ENCODE data around the gene VPS29.

VPS29 gene

GRCh38 chr12:110501752-110502738 is at the start of gene VPS29, which contains the start of gene RAD9B:
Gene VPS29, minus strand, starts transcription at chr12:110502111. Its CDS starts 60 bp downstream, at chr12:110502051.
Gene RAD9B, plus strand, starts transcription at chr12:110502331. Its CDS starts 7 bp downstream, at chr12:110502338.
- TF ChIP-seq CTCF (IDR thresholded peaks at IDR 0.05; ENCODE audit: control extremely low read depth, extremely low read depth, low read depth, missing control alignments) = no peak
- POLR2A ChIA-PET = interaction anchor here (1.0 kb wide), 1 partner anchor 65 kb away, joined by 3 read pairs; no protein-coding TSS in a partner anchor
- CTCF ChIA-PET = interaction anchor here (1.0 to 7.0 kb wide), 7 partner anchors 12 to 386 kb away, joined by 3 to 39 read pairs (median 11); partner anchors contain the start of genes ARPC3, FAM216A and GPN3
- DNase-seq (ENCODE audit: extremely low spot score) = peak; percentile 94

GRCh38 chr12:110550981-110551380 is 49.1 kb upstream of the VPS29 start:
- TF ChIP-seq CTCF (IDR thresholded peaks at IDR 0.05; ENCODE audit: control extremely low read depth, extremely low read depth, low read depth, missing control alignments) = no peak
- DNase-seq (ENCODE audit: extremely low spot score) = no peak
- POLR2A ChIA-PET = no interaction called here
- CTCF ChIA-PET = interaction anchor here (1.2 to 7.7 kb wide), 7 partner anchors 7 to 51 kb away, joined by 3 to 61 read pairs (median 11); no protein-coding TSS in a partner anchor

GRCh38 chr12:110549716-110550115 is 47.8 kb upstream of the VPS29 start:
- no peak for TF ChIP-seq CTCF (IDR thresholded peaks at IDR 0.05; ENCODE audit: control extremely low read depth, extremely low read depth, low read depth, missing control alignments)
- no peak for DNase-seq (ENCODE audit: extremely low spot score)
- ChIA-PET CTCF (interaction anchor here (1.0 to 7.7 kb wide), 9 partner anchors 13 to 100 kb away, joined by 3 to 61 read pairs (median 5); partner anchors contain the start of gene ARPC3), POLR2A (no interaction called here)

- no peak for TF ChIP-seq CTCF (IDR thresholded peaks at IDR 0.05; ENCODE audit: control extremely low read depth, extremely low read depth, low read depth, missing control alignments)
- DNase-seq (ENCODE audit: extremely low spot score) = no peak
- POLR2A ChIA-PET = no interaction called here
- CTCF ChIA-PET = interaction anchor here (0.7 to 7.7 kb wide), 7 partner anchors 15 to 117 kb away, joined by 3 to 61 read pairs (median 4); partner anchors contain the start of gene ARPC3
These were observed 46.8 kb upstream of the VPS29 start for GRCh38 chr12:110548678-110549077.

- CTCF ChIA-PET = interaction anchor here (4.0 kb wide), 1 partner anchor 13 kb away, joined by 18 read pairs; no protein-coding TSS in a partner anchor
- POLR2A ChIA-PET = no interaction called here
- no peak for TF ChIP-seq CTCF (IDR thresholded peaks at IDR 0.05; ENCODE audit: control extremely low read depth, extremely low read depth, low read depth, missing control alignments)
- no peak for DNase-seq (ENCODE audit: extremely low spot score)
These were observed 45.2 kb upstream of the VPS29 start for GRCh38 chr12:110547090-110547489.

- POLR2A ChIA-PET = no interaction called here
These were observed 44.4 kb upstream of the VPS29 start for GRCh38 chr12:110546339-110546738.

More at GRCh38 chr12:110546339-110546738, 44.4 kb upstream of the VPS29 start:
- no peak for TF ChIP-seq CTCF (IDR thresholded peaks at IDR 0.05; ENCODE audit: control extremely low read depth, extremely low read depth, low read depth, missing control alignments)
- no peak for DNase-seq (ENCODE audit: extremely low spot score)
- CTCF ChIA-PET = no interaction called here

Measured in GM10248 (cell line).